ENCODE data around the gene NRXN3.

The NRXN3 gene

DNA sequence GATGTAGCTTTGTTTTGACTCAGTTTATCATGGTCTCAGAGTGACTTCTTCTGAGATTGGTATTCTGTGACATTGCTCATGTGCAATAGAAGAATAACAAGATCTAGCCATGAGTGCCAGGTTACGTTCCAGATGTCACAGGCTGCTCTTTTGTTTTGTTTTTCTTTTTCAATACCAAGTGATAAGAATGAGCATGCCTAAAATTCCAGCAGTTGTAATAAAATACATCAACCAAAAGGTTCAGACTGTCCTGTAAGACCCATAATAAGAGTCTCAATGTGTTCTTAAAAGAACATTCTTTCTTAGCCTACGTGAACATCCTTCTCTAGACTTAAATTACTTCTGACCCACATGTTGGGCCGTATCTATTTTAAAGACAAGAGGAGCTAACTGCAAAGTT is 1371.9 kb downstream of the NRXN3 start:
- no peak for DNase-seq
- in situ Hi-C loops (cut with HindIII; ENCODE audit: low pct_ligation_motif_present, low pct_unique_long_range_greater_than_20kb, low sequenced_read_pairs): no loop called here

DNA sequence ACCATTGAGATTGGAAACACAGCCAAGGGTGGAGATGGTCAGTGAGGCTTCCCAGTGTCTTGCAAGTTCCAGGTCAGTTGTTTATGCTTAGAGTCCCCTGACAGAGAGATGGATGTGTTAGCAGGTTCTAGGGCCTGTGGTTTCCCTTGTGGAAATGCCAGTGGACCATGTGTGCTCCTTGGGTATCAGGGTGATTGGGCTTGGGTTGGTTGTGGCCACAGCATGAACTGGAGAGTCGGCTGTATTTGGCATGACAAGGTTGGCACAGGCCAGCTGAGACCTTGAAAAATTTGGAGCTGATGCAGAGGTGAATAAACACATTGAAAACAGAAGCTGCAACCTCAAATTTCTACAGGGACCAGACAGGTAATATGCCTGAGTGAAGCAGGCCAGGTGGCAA is 1373.2 kb downstream of the NRXN3 start:
- in situ Hi-C loops (cut with HindIII; ENCODE audit: low pct_ligation_motif_present, low pct_unique_long_range_greater_than_20kb, low sequenced_read_pairs): no loop called here
- DNase-seq: no peak

DNA sequence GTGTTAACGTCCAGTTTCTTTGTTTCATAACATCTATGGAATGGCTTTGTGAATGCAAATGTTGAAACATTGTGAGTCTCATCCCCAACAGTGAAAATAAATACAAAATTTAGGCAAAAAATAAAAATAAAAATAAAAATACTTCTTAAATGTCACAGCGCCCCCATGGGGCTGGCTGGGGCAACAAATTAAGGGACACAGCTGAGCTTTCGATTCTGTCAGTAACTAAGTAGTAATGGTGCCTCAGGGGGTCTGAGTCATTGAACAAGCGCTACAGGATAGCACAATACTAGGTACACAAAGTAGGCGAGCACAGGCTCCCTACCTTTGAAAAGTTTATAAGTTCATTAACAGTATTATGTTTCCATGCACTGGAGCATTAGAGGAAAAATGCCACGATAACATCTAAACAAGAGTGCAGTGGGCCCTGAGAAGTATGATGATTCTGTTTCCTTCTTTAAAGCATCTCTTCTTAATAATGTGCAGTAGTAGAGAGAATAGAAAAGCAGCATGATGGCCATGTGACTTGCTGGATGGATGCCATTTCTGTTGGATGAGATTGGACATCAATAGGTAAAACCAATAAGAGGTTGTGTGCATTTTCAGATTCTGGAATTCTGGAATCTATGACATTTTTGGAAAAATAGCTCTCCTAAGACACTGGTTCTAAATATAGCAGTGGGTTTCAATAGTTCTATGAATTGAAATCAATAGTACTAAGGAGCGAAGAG is 1374.0 kb downstream of the NRXN3 start:
- DNase-seq: peak; percentile 46
- in situ Hi-C loops (cut with HindIII; ENCODE audit: low pct_ligation_motif_present, low pct_unique_long_range_greater_than_20kb, low sequenced_read_pairs): no loop called here

DNA sequence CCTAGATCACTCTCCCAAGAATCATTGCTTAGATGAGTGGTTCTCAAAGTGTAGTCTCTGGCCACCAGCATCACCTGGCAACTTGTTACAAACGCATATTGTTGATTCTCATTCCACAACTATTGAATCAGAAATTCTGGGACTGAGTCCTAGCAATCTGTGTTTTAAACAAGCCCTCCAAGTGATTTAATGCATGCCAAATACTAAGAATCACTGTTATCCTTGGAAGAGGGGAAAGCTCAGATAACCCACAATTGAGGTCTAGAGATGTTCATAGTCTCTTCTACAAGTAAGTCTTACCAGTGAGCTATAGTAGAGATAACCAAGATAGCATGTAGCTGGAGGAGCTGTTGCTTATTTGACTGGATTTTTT is 1374.5 kb downstream of the NRXN3 start:
- DNase-seq: no peak
- in situ Hi-C loops (cut with HindIII; ENCODE audit: low pct_ligation_motif_present, low pct_unique_long_range_greater_than_20kb, low sequenced_read_pairs): no loop called here

DNA sequence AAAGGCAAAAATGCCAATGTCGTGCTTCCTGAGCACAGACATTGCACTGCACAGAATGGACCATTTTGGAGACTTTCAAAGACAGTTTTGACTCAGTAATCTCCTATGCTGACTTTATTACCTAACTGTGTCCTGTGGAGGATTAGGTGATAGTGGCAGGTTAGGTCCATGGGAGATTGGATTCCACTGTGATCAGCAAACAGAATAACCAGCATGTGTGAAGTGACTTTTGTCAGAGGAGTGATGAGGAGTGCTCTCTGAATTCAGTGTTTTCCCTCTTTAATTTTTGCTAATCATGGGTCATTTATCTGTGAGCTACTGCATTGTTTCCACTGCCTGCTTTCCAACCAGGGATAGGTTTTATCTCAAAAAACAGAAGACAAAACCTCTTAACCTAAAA is 1378.7 kb downstream of the NRXN3 start:
- in situ Hi-C loops (cut with HindIII; ENCODE audit: low pct_ligation_motif_present, low pct_unique_long_range_greater_than_20kb, low sequenced_read_pairs): no loop called here

DNA sequence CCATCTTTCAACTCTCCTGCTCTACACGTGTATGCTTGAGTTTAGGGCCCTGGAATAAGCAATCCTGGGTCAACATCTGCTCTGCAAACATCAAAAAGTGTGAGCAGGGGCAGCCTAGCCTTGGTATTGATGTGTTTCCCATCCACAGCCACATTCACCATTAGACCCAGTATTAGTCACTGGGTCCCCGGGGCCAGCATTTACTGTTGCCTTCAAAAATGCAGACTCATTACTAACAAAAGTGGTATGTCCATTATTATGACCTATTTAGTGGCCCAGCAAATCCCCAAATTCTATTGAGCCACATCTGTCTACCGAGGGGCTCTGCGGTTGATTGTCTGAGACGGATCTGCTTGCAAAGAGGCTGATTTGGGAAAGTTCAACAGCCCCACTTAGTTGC is 1379.3 kb downstream of the NRXN3 start:
- in situ Hi-C loops (cut with HindIII; ENCODE audit: low pct_ligation_motif_present, low pct_unique_long_range_greater_than_20kb, low sequenced_read_pairs): no loop called here
- DNase-seq: no peak

More for the DNA sequence above, 1378.7 kb downstream of the NRXN3 start:
- DNase-seq: no peak

DNA sequence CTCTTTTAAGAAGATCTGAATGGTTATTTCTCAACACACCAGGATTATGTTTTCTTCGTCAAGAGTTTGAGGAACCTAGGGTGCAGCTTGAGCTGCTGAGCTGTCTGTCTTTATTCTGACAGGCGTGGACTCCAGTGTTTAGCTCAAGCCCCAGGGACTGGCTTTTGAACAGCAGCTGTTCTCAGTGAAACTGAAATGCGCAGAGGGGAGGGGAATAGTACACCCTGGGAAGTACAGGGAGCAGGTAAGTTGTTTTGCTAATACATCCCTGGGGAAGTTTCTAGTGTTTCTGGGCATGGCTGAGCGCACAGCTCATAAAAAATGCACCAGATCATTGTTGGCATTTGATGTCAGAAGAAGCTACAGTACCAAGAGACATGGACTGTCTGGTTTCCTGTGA is 1381.3 kb downstream of the NRXN3 start:
- in situ Hi-C loops (cut with HindIII; ENCODE audit: low pct_ligation_motif_present, low pct_unique_long_range_greater_than_20kb, low sequenced_read_pairs): no loop called here
- DNase-seq: no peak

DNA sequence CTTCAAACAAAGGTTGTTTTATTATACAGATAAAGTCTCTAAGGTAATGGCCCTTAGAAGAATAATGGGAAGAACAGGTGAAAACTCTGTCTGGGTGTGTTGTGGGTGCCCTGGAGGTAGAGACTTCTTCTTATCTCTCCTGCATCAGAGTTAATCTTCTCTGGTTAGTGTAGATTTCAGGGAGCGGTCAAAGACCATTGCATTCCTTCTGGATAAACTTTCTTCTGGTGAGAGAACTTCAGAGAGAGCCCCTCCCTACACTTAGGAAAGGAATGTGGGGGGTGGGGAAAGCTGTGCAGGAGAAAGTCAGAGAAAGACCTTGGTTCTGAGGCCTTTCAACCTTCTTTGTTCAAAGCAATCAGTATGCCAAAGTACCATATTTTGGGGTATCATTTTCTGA is 1382.6 kb downstream of the NRXN3 start:
- in situ Hi-C loops (cut with HindIII; ENCODE audit: low pct_ligation_motif_present, low pct_unique_long_range_greater_than_20kb, low sequenced_read_pairs): no loop called here
- no peak for DNase-seq

DNA sequence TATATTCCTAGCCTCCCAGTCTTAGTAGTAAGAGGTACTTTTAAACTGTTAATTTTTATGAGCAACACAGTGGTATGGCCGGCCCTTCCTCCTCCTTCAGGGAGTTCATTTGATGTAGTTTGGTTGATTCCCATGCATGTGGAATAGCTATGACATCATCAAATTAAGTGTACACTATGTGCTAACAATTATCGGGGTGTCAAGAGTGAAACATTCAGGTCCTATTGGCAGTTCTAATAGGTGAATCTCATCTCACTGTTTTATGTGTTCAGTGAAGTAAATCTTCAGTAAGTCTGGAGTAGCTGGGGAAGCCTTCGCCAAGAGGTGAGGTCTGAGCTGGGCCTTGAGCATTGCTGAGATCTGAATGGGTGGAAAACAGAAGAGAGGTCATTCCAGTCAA is 1384.6 kb downstream of the NRXN3 start:
- in situ Hi-C loops (cut with HindIII; ENCODE audit: low pct_ligation_motif_present, low pct_unique_long_range_greater_than_20kb, low sequenced_read_pairs): no loop called here
- no peak for DNase-seq

DNA sequence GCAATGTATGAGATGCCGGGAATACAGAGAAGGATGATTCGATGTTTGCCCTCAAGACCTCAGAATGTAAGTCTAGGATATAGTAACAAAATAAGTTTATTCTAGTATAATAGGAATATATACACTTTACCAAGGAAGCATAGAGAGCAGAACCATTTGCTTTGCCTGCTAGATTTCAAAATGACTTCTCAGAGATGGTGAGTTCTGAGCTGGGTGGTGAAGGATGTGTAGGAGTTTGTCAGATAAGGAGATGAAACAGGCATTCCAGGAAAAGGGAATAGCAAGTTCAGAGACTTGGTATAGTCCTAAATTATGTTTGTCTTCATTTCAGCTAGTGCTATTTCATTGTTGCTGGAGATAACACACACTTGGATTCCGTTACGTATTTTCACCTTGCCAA is 1385.3 kb downstream of the NRXN3 start:
- no peak for DNase-seq
- in situ Hi-C loops (cut with HindIII; ENCODE audit: low pct_ligation_motif_present, low pct_unique_long_range_greater_than_20kb, low sequenced_read_pairs): no loop called here

DNA sequence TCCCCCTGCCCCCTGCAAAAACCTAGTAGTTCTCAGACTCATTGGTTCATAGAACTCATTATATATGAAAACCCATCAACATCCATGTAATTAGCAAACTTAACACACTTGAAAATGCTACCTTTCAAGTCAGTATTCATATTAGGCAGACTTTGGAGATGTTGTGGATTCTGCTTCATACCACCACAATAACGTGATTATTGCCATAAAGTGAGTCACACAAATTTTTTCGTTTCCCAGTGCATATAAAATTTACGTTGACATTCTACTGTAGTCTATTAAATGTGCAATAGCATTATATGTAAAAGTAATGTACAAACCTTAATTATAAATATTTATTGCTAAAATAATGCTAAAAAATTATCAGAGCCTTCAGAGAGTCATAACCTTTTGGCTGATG is 1387.1 kb downstream of the NRXN3 start:
- DNase-seq: no peak
- in situ Hi-C loops (cut with HindIII; ENCODE audit: low pct_ligation_motif_present, low pct_unique_long_range_greater_than_20kb, low sequenced_read_pairs): no loop called here

DNA sequence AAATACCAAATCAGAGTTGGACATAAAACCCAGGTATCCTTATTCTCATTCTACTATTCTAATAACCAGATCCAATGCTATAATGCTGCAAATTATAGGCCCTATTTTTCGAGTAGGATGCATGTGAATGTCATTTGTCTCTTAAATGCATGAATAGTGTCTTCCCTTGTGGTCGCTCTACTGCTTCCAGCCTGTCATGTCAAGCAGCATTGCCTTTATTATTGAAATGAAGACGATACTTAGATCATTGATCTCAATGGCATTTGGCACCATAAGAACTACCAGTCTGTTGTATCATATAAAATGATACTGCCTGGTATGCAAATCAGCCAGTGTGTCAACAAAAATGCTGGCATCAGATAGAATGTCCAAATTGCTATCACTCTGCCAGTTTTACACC is 1392.0 kb downstream of the NRXN3 start:
- DNase-seq: no peak
- in situ Hi-C loops (cut with HindIII; ENCODE audit: low pct_ligation_motif_present, low pct_unique_long_range_greater_than_20kb, low sequenced_read_pairs): no loop called here

DNA sequence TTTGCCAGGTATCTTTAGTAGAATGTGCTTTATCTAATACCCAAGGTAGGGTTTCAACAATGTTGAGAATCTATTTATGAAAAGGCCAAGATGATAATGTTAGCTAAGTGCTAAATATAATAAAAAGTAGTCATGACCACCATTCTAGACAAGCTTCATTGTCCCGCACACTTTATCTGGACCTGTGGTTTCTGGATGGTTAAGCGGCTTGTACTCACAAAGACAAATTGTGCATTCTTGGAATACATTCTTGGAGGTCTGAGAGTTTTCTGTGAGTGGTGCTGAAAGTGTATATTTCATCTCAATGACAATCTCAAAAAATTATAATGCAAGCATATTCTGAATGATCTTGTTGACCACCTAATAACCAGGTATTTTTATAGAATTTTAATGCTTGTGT is 1394.2 kb downstream of the NRXN3 start:
- in situ Hi-C loops (cut with HindIII; ENCODE audit: low pct_ligation_motif_present, low pct_unique_long_range_greater_than_20kb, low sequenced_read_pairs): no loop called here
- DNase-seq: peak; percentile 27

DNA sequence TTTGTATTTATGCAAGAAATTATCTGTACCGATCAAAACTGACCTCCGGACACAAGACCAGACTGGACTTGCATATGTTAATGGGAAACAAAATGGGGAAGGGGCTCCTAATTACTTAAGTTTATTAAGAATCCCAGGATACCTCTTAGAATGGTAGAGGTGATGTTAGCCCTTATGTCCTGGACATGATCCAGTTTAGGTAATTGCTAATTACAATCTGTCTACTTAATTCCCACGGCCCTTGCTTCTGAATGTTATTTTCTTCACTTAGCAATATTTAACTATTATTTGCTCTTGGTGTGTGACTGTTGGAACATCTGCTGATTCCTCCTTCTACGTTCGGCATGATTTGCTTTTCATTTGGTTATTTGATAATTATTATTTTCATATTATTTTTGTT is 1397.1 kb downstream of the NRXN3 start:
- no peak for DNase-seq
- in situ Hi-C loops (cut with HindIII; ENCODE audit: low pct_ligation_motif_present, low pct_unique_long_range_greater_than_20kb, low sequenced_read_pairs): no loop called here

DNA sequence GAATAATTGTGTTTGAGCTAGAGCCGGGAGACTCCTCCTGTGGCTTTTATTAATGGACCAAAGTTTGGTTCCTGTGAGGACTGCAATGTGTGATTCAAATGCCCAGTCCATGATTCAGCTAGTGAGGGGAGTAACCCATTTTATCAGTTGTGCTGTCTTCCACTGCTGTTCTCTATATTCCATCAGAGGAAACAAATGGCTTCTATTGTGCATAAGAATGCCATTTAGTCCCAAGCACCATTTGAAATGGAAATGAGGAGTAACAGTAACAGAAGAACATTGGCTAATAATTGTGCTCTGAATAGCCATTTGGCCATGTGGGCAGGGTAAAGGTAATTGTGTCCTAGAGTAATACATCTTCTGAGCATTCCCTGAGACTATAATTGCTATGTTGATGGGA is 1398.4 kb downstream of the NRXN3 start:
- in situ Hi-C loops (cut with HindIII; ENCODE audit: low pct_ligation_motif_present, low pct_unique_long_range_greater_than_20kb, low sequenced_read_pairs): no loop called here
- no peak for DNase-seq

DNA sequence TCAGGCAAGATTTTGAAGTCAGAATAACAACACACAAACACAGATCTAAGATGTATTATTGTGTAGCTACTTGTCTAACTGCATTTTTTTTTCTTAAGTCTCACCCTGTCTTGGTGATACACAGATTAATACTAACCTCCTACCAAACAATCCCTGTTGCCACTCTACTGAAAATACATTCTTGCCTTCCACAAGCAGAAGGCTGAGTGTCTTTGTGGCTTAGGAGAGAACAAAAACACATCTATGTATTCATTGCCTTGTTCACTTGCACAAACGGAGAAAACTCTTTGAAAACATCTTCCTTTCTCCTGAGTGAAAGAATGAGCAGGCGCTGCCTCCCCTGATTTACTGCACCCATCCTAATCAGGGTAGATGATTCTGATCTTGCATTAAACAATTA is 1398.9 kb downstream of the NRXN3 start:
- no peak for DNase-seq
- in situ Hi-C loops (cut with HindIII; ENCODE audit: low pct_ligation_motif_present, low pct_unique_long_range_greater_than_20kb, low sequenced_read_pairs): no loop called here

DNA sequence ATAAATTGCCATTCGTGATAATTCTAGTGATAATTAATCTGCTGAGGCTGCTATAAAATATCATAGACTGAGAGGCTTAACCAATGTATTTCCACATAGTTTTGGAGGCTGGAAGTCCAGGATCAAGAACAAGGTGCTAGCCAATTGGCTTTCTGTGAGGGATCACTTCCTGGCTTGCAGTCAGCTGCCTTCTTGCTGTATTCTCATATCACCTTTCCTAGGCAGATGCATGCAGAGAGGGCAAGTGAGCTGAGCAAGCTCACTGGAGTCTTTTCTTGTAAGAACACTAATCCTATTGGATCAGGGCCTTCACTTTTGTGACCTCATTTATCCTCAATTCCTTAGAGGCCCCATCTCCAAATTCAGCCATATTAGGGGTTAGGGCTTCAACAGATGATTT is 1400.5 kb downstream of the NRXN3 start:
- in situ Hi-C loops (cut with HindIII; ENCODE audit: low pct_ligation_motif_present, low pct_unique_long_range_greater_than_20kb, low sequenced_read_pairs): no loop called here

DNA sequence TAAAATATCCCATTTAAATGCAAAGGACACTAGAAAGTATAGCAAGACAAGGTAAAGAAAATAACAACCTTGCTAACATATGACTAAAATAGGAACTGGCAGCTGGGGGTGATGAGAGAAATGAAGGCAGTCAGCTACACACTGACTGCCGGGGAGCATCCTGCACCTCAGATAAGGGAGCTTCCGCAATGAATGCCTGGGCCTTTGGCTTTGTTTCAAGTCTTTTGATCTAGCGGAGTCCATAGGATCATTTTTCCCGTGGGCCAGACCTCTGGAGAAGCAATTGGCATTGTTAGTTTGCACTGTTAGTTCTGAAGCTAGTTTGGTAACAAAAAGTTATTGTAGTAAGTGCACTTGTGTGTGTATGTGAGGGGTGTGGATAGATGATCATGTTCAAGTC is 1401.2 kb downstream of the NRXN3 start:
- in situ Hi-C loops (cut with HindIII; ENCODE audit: low pct_ligation_motif_present, low pct_unique_long_range_greater_than_20kb, low sequenced_read_pairs): no loop called here
- no peak for DNase-seq

More for the DNA sequence above, 1400.5 kb downstream of the NRXN3 start:
- no peak for DNase-seq

DNA sequence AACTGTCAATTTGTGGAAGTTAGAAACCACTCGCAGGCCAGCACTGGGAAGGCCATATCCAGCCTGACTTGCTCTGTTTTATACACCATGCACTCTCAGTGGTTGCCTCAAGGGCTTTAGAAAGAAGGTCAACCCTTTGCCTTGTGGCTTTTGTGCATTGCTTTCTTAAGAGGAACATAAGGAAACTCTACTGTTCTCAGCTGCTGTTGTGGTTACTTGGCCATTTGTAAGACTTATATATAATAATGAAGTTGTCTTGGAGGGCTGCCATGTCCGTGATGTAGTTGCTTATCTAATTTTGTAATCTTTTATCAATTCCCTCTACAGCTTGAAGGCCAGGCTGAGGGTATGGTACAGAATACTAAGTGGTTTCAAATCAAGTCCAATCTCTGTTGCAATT is 1403.3 kb downstream of the NRXN3 start:
- in situ Hi-C loops (cut with HindIII; ENCODE audit: low pct_ligation_motif_present, low pct_unique_long_range_greater_than_20kb, low sequenced_read_pairs): no loop called here
- no peak for DNase-seq

DNA sequence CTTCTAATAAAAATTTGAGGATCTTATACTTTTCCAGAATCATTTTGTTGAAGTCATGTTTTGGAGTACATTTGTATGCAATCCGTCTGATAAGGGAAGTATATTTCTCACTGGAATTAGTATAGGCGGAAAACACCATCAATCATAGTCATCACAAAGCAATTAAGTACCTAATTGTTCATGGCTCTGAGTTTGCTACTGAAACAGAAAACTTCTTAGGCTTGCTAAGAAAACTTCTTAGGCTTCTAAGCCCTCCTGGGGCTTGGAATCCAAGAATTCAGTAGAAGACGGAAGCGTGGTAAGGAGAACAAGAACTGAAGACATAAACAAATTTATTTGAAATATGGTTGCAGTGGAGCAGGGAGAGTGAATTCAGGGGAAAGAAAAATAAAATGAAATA is 1404.9 kb downstream of the NRXN3 start:
- no peak for DNase-seq
- in situ Hi-C loops (cut with HindIII; ENCODE audit: low pct_ligation_motif_present, low pct_unique_long_range_greater_than_20kb, low sequenced_read_pairs): no loop called here

DNA sequence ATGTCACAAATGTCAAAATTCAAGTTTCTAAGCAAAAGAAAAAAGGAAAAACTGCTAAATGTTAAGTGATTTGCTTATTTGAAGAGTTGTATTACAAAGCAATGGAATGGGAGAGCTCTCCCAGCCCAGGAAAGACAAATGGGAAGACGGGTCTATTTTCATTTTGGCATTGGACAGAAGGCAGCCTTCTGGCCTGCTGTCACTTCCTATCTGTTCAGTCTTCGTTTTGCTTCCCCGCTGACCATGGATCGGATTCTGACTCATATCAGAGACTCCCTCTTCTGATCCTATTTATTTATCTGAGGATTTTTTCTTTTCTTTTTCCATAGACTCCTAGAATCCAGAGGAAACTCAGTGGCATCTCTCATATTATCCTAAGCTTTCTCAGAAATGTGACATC is 1406.3 kb downstream of the NRXN3 start:
- no peak for DNase-seq
- in situ Hi-C loops (cut with HindIII; ENCODE audit: low pct_ligation_motif_present, low pct_unique_long_range_greater_than_20kb, low sequenced_read_pairs): no loop called here

Data from ACHN (cell line).